ENCODE data around the gene STX8.

STX8 gene

DNA sequence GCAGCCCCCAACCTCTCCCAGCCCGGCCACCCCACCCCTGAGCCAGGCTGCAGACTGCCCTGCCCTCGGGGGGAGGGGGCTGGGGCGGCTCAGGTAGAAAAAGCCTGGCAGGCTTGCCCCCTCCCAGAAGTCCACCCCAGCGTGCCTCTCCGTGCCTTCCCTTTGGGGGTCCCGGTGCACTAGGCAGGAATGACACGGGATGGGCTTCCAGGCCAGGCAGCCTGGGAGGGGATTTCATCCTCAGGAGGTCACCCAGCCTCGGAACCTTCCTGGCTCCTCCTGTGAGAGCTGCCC is 369.3 kb downstream of the STX8 start:
- no peak for DNase-seq (ENCODE audit: low spot score)

DNA sequence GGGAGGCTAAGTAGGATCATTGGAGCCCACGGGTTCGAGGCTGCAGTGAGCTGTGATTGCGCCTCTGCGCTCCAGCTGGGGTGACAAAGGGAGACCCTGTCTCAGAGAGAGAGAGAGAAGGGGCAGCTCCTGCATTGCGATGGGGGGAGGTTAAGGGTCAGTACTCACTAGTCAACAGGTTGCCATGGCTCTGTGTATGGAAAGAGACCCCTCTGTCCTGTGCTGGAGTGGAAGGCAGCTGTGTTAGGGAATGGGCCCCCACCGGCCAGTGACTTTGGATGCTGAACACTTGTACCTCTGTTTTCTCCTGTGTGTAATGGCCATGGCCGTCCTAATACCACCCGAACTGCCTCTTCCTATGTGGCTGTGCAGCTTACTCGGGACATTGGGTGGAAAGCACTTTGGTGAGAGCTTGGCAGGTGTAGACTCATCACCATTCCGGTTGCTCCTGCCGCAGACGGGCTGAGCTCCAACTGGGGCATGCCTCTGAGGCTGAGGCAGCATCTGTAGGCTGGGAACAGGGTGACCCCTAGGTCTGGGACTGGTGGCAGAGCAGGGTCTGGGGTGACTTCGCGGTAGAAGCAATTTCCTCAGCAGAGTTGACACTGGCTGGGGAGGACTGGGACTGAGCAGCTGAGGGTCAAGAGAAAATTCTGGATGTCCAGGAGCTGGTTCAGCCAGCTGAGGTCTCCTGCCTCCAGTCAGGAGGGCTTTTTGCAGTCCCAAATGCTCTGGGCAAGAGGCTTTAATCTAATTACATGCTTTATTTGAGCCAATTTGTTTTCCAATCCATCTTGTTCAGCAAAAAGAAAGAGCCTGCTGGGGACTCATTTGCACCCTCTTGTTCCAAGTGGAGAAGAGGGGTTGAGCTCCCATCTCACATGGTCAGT is 369.9 kb downstream of the STX8 start:
- no peak for DNase-seq (ENCODE audit: low spot score)

DNA sequence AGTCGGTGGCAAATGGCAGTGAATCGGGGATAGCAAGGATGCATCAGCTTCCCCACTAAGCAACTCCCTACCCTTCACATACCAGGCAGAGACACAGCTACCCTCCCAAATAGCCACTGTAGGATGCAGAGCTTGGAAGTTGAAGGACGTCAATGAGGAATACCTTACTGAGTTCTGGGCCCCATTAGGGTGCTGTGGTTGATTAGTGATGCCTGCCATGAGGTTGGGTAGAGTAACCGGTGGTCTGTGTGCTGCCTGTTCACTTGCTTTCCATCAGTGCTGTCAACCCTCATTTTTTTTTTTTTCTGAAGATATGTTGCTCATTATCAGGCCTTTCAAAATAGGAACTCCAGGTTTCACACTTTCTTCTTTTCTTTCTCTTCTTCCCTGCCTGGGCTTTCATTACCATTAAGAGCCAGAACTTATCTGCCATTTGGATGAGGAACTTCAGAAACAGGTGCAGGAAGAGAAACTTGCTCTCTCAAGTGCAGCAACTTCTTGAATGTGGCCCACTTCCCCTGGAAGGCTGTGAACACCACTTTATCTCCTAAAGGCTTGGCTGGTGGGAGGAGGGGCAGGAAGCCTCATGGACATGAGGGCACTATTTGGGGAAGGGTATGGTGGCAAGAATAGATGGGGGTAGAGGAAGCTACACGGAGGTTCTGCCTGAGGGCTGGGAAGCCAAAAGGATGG is 370.8 kb downstream of the STX8 start:
- no peak for DNase-seq (ENCODE audit: low spot score)

DNA sequence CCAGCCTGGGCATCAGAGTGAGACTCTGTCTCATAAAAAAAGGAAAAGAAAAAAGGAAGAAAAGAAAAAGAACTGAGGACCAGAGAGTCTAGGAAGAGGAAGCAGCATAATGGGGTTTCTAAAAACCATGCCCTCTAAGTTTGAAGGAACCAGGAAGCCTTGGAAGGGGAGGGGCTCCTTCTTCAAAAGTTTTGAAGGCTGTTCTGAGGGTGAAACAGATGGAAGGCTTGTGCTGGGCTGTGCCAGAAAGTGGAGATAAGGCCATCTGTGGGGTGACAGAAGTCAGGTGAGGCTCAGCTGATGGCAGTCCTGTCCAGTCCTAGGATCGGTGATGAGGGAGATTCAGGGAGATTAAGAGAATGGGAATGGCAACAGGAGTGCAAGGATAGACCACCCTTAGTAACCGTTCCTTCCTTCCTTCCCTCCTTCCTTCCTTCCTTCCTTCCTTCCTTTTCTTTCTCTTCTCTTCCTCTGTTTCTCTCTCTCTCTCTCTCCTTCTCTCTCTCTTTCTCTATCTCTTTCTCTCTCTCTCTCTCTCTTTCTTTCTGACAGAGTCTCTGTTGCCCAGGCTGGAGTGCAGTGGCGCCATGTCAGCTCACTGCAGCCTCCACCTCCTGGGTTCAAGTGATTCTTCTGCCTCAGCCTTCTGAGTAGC is 371.7 kb downstream of the STX8 start:
- no peak for DNase-seq (ENCODE audit: low spot score)

DNA sequence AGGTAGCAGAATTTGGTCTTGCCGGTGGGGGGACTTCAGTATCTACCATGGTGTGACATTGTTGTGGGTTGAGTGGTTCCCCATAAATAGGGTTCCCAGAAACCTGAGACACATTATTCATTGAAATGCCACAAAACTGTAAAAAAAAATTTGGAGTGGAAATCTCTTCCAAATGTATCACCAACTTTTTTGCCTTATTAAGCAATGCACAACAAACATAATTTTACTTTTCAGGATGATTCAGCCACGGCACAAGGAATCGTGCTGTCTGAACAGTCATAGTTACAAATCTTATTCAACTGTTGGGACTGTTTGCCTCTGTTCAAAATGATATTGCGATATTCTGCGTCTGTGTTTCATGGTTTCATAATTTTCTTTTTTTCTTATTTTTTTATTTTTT is 373.1 kb downstream of the STX8 start:
- no peak for DNase-seq (ENCODE audit: low spot score)

DNA sequence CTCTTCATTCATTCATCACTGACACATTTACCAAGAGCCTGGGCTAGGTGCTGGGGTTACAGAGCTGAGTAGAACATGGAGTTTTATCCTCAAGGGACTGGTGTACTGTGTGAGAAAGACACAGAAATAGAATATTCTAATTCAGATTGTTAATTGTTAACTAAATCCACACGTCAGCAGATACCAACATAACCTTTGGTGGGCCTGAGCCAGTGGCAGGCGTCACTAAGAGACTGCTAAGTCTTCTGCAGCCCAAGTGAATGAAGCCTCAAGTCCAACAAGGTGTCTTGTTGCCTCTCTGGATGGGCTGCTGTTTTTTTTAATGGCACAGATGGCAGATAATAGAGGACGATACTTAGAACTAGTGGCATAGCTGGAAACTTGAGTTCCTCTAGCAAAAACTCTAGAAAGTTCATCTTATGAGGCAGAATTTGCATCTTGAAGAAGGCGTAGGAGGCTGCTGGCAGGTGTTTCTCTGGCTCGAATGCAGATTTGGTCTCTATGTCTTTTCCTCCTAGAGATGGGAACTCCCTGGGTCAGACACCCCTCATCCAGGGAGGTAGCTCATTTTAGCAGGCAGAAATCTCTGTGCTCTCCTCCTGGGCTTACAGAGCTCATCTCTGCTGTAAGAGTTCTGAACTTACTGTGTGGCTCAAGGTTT is 374.8 kb downstream of the STX8 start:
- no peak for DNase-seq (ENCODE audit: low spot score)
